Measurements from ENCODE around the gene PTAFR.

DNA sequence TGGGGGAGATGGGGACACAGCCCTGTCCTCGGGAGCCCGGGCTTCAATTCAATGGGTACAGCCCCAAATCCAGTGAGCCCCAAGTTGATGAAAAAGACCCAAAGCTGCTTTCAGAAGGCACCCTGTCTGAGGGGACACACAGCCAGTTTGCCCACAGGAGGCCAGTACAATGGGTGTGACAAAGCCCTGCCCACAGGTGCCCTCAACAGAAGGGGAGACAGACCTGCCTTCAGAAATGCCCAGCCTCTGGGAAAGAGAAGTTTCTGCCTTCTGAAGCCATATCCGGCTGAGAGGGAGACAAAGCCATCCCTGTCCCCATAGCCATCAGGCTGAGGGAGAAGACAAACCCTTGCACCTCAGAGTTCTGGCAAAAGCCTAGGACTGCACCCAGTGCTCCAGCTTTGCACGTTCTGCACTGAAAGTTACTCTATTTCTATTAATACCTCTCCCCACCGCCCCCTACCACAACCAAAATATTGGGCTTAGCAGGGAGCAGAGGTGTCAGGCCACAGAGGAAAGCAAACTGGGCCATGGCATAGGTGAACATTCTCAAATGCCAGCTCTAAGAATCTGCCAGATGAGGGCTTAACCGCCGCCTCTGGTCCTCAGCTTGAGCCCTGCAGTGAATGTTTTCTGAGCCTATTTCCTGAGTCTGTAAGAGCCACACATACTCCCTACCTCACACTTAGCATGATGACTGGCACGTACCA lies 18.0 kb upstream of the PTAFR start:
- TF ChIP-seq CTCF (conservative IDR thresholded peaks at IDR 0.05; ENCODE audit: low read depth, low read length) (no peak), EZH2 (IDR thresholded peaks at IDR 0.05; ENCODE audit: borderline replicate concordance, low read depth, low read length, poor library complexity, severe bottlenecking) (no peak)
